SIG-M5 (cell line): ENCODE data around the gene ROCK2.

Experiments used
- DNase-seq: peaks from one replicate; lab custom pipeline; 2025; lab: John Stamatoyannopoulos, UW

ROCK2 gene

DNA sequence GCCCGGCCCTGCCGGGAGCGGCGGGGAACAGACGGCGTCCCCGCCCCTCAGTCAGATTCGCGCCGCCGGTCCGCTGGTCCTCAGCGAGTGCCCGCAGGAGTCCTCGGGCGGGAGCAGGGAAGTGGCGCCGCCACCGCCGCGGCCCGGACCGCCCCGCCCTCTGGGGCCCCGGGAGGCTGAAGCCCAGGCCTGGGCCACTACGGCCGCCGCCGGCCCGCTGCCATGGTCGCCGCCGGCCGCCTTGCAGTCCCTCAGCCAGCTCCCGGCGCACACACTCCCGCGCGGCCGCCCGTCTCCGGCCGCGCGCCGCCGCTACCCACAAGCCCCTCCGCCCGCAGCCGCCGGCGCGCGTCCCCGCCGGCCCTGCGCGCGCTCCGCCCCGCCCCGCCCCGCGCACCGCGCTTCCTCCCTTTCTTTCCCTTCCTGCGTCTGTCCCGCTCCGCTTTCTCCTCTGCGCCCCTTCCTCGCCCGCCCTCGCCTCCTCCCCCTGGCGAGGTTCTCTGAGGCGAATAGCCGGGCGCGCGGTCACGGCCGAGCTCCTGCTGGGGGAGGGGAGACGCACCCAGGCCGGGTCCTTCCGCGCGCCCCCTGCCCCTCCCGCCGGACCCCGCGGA is at the start of gene ROCK2:
Gene ROCK2 (minus strand): TSS at position 295 of the 614 bp plus-strand sequence. CDS start 500 bp downstream, outside the sequence.
- DNase-seq = no peak

DNA sequence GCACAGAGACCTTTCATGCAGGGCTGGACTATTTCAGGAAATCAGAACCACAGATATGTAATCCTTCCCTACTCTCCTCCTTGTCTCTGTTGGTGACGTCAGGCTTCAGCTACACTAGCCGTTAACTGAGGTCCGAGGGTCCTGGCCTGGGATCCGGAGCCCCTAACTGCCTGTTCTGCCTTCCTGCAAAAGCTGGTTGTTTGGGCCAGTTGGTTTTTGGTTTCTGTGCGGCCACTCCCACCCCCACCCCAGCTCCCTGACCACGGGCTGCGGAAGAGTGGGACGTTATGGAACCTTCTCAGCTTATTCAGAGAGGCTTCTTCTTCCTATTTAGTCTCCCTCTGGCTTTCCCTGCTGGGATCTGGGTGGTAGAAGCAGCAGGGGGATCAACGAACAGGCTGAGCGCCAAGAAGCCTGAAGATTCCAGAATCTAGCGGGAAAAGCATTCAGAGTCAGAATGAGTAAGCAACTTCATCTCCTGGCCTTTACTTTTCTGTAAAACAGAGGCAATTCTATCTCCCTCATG is 49.3 kb upstream of the ROCK2 start:
- no peak for DNase-seq

DNA sequence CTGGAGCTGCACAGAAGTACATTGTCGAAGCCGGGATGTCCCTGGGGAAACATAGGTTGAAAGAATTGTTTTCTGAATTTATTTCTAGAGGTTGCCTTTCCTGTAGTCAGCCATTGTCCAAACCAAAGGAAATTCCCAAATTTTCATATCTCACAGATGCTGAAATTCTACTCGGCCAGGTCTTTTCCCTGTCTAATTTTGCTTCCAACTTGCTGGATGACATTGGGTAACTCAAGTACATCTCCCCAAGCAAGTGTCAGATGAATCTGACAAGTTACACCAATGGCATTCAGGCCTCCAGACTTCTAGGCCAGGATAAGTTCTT is 47.5 kb upstream of the ROCK2 start:
- no peak for DNase-seq

DNA sequence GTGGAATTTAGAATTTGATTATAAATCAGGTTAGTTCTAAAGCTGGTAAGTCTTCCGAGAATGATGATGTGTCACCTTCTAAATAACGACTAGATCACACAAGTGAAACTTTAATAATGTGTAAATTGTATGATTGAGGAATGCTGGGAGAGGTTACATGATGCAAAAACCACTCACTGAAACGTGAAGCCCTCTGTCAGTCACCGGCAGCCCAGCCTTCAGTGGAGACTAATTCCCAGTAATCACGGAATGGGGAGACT is 45.9 kb upstream of the ROCK2 start:
- DNase-seq = no peak

DNA sequence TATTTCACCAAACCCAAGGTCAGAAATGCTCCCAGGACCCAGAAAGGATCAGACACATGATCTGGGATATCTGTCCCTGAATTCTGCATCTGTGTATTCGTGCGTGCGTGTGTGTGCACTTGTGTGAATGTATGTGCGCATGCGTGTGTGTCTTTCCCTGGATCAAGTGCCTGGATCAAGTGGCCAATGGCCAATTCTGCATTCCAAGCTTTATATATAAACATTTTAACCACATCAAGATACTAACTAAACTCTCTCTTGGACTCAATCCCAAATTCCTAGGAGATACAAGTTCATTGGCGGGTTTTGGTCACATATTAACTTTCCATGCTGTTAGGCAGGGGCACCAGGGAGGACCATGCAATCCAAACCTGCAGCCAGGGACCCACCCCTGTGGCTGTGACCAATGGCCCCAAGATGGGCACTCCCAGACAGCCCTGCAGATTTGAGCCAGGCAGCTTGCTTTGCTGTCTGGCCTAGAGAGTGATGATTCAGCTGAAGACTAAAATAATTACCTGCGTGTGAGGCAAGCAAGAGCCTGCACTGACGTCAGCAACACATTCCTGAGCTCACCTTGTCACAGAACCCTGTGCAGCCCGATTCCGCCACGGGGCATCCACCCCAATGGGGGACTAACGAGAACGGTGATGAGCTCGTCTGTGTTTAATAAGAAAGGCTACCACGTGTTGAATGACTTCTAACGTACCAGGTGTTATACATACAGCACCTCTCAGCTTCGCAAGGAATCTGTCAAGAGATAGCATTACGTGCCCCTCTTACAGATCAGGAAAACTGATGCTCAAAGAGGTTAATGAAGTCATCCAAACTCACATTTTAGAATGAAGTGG is 45.3 kb upstream of the ROCK2 start:
- no peak for DNase-seq

DNA sequence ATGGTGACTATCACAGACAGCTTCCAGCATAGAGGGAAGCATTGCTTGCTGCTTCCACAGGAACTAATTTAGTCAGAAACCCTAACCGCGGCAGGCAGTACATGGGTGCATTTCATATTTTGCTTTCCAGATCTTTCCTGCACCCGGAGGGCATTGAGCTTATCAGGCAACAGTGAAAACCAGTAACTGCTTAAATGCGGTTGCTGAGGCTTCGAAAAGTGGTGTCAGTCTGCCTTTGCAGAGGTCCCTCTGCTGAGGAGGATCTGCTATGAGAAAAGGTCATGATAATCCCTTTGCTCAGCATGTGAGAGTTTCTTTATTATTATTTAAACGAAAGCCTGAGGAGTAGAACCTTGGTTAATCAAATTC is 44.6 kb upstream of the ROCK2 start:
- DNase-seq = no peak

DNA sequence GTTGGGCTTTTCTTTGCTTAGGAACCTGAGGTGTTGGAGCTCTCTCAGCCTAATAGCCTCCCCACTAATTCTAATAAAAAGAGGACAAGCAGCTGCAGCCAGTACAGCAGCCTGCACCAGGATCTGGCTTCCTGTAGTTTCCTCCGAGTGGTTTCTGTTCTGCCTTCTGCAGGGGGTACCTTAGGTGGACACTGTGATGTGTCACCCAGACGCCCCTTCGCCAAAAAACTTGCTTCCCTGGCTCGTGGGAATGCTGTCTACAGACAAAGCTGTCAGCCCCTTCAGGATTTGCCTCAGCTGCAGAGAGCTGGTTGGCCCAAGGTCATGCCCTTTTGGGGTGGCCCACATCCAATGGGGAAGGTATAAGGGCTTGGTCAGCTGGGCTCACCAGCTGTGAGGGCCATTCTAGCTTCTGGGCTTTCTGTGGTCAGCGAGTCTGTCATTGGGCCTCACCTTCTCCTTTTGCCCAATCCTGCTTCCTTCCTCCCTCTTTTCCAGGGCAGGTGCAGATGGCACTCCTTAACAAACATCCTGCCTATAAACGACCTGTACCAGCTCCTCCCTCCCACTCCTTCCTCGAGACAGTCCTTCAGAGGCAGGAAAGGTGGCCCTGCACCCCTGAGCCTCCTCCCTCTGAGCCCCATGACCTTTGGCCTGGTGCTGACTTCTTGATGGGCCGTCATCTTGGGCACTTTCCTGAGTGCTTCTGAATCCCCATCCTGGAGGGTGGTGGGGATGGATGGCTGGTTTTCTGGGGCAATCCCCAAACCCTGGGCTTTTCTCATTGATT is 44.0 kb upstream of the ROCK2 start:
- DNase-seq = no peak

DNA sequence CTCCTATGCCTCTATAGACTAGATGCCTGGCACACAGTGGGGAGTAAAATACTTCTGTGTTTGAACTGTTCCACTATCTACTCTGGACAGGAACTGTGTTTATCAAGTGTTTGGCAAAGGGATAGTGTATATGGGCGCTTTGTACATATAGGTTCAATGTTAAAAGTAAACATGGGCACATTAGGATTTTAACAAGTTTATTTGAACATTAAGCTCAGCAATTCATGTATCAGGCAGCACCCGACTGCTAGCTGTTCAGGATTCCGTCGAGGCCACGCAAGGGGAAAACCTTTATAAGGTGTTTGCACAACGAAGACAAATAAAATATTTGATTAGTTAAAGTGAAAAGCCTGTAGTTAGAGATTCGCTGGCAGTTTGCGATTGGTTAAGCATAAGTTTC is 43.4 kb upstream of the ROCK2 start:
- DNase-seq = no peak

DNA sequence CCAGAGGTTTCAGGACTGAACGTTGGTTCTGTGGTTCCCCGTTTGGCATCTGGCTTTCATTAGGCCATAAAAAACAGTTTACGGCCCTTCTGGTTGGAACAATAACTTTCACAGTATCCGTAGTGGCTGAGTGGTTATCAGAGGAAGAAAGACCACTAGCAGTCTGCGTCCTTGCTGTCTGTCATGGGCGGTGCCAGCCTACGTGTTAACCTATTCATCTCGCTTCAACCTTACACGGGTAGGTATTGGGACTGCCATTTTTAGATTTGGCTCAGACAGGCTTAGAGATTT is 42.6 kb upstream of the ROCK2 start:
- no peak for DNase-seq

DNA sequence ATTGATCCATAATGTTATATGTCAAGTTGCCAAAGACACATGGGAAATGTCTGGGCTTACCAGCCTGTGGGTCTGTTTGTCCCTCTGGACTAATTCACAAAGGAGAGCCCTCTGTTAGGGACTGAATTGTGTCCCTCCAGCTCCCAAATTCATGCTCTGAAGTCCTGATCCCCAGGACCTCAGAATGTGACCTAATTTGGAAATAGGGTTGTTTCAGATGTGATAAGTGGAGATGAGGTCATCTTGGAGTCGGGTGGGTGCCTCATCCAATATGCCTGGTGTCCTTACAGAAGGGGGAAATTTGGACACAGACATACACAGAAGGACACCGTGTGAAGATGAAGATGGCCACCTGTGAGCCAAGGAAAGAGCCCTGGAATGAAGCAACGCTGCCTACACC is 41.4 kb upstream of the ROCK2 start:
- DNase-seq = no peak

DNA sequence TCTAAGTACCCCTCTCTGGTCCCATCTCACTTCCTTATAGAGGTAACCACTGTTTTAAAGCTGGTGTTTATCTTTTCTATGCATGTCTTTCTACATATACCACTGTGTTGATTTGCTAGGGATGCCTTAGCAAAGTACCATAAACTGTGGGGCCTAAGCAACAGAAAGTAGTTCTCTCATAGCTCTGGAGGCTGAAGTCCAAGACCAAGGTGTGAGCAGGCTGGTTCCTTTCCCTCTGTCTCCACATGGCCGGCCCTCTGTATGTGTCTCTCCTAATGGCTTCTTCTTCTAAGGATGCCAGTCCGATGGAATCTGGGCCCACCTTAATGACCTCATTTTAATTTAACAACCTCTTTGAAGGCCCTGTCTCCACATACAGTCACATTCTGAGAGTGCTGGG is 40.8 kb upstream of the ROCK2 start:
- DNase-seq = no peak

DNA sequence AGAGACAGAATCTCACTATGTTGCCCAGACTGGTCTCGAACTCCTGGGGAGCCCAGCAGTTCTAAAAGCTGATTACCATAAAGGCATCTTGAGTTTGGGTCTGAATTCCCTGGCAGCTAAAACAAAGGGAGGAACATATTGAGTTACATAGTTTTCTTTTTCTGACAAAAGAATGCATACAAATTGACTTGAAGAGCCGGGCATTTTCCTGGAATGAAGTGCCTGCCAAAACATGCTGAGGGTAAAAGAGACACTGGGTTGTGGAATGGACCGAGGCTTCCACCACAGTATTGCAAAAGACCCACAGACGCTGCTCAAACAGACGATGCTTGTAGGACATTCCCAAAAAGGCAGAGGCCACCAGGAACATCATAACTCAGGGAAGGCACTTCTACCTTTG is 35.1 kb upstream of the ROCK2 start:
- no peak for DNase-seq

DNA sequence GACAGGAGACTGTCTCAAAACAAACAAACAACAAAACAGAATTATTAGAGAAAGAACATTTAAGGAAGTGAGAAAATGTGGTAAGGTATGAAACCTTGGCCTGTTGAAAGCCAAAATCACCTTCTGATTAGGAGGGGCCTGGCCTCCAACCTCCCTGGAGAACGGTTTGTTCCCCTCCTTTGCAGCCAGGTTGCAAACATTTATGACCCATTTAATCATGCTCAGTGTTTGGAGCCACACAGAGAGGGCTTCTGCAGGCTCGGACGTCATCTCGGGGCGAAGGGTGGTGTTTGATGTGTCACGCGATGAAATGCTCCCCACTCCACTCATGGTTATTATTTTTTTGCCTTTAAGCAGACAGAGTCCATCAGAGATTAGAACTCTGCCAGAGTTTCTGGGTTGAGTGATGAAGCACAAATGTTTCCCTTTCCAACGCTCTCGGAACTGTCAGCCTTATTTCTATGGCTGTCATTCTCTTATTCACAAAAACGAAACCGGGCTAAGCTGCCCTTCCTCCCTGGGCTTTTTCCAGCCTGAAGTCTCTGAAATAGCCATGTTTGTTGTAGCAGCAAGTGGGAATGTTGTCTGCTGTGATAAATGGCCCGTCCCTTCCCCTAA is 33.6 kb upstream of the ROCK2 start:
- DNase-seq = no peak

DNA sequence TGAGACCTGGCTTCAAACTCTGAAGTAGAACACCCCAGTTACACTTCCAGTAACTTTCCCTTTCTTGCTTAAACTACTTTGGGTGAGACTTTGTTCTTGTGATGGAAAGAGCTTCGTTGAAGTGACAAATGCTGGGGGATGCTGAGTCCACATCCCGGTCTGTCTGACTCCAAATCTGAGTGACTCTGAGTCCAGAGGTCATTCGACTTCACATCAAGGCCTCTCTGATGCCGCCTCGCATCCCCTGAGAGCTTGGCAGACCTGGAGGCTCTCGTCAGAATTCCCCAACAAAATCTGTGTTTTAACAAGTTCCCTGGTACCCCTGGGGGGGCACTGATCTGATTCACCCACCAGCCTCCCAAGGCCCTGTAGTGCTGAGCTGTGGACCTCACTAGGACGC is 31.6 kb upstream of the ROCK2 start:
- no peak for DNase-seq

DNA sequence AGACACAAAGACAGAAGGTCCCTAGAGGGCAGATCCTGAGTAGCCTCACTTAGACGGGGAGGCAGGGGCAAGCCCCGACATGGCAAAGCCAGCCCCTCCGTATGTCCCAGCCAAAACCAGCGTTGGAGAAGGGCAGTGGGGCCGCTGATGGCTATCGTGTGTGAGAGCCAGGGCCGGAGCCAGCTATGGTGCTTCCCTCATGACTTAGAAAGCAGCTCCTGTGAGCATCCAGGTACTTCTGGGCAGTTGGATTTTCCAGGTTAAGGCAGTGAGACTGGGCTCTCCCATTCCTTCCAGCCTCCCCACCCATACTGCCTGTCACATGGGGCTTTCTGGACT is 31.2 kb upstream of the ROCK2 start:
- no peak for DNase-seq

DNA sequence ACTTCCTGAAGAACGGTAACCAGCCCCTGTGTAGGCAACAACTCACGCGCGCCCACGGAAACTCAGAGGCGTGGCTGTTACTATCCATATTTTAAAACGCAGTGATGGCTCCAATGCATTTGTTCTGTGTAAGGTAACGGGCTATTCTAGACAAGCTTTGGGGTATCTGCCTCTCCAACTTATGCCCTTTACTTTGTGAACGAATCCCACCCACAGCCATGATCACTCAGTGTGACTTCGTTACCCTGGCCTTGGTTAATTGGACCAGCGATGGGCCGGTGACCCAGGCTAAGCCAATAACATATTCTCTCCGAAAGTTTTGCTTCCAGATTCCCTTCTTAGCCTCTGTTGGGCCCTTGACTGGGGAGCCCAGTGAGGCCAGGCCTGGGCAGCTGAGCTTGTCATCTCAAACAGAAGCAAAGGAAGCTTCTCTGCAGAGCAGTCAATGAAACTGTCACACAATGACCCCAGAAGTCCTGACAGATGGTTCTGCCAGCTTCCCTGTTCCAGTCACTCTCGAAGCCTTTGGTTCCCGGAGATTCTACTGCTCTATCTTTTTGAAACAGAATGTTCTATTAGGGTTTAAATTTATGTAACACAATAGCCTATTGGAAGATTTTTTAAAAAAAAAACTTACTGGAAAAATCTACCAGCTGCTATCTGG is 30.7 kb upstream of the ROCK2 start:
- no peak for DNase-seq

DNA sequence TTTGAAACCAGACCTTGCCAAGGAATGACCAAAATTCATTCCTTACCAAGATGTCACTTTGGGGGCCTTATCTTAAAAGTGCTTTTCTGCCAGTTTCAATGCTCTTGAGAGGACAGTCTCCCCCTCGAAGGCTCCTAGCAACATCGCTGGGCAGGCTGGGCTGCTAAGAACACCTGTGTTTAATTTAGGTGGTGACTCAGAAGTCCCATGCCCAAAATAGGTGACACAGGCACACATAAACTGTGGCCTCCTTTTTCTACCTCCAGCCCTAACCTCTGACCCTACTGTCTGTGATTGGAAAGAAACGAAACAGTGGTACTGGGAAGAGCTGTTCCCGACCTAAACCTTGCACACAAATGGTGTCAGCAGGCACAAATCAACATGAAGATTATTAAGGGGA is 28.7 kb upstream of the ROCK2 start:
- DNase-seq = no peak

DNA sequence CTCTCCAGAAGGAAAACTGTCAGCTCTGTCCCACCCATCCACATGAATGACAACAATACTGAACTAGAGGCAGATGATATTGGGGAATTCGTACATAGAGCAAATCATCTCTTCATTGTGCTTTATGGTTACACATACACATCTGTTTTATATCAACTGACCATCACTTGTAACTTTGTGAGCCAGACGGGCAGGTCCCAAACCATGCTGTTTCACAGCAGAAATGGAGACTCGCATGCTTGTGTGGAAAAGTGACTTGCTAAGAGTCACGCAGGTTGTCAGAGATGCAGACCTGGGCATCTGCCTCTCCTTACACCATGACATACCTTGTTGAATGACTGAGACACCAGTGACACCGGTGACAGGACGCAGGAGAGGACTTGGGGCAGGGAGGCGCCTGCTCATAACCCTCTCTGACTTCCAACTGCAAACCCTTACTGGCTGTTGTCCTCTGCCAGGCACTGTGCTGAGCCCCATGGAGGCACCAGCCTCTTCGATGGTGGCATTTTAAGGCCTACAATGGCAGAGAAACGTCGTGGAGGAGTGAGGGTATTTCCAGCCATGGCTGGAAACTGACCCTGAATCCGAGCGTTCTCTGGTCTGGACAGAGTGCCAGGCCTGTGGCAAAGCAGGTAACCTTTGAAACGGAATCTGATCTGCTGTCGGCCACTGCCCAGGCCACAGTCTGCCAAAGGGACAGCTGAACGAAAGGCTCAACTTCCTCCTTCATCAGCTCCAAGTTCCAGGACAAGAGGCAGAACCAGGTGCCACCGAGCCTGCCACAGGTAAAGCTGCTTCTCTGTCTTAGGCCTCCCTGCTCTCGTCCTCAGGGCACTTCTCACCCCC is 26.9 kb upstream of the ROCK2 start:
- DNase-seq = no peak

DNA sequence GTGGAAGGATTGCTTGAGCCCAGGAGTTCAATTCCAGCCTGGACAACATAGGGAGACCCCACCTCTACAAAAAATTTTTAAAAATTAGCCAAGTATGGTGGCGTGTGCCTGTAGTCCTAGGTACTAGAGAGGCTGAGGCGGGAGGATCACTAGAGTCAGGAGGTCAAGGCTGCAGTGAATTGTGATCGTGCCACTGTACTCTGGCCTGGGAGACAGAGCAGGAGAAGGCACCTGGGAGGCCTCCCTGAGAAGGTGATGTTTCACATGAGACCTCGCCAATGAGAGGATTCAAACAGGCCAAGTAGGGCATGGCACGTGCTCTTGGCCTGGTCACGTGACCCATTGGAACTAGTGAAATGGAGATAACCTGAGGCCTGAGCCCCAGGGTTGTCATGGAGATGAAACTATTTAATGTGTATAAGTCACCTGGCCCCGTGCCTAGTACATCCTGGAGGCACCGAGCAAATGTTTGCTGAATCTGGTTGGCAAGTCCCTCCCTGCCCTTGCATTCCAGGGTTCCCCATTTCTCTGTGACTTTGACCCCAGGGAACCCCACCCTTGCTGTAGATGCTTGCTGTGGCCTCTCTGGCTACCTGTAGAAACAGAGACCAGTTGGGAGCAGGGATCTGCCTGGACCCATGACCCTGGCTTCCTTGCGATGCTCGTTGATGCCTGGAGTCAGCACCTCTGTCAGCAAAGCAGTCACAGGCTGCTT is 26.1 kb upstream of the ROCK2 start:
- DNase-seq = no peak

DNA sequence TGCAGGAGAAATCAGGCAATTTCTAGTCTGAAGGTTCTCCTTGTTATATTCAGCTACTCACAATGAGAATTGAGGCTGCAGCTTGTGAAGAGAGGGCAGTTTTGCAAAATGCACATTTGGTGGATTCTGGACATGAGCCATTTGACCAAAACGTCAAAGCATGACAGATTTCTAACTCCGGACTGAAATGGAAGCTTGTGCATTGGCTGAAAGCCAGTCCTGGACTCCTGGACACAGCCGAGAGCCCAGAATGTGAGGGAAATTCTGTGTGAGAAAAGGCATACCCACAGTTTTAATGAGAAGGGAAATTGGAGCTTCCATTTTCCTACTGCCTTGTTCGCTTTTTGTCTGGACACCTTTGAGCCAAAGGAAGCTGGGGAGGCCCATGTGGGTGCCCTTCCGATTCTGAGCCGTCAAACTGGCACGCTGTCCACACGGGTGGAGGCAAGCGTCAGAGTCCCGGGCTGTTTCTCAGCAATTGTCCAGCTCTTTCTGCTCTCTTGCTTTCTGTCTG is 23.7 kb upstream of the ROCK2 start:
- DNase-seq = no peak
